HepG2 (cell line): Measurements from ENCODE around the gene OR2T8.

Experiments
- JUND ChIP-seq: sonication (generic); formaldehyde crosslinking; IDR thresholded peaks from 2 replicates; pipeline ENCODE4 v1.8.0; 2022; ENCODE audit warnings: mild to moderate bottlenecking, missing genetic modification reagents
- POLR2A ChIP-seq, 2 experiments: IDR thresholded peaks; 2 replicates each; pipeline ENCODE4 v1.6.1; 2011; ENCODE audit warnings: low read depth in 2 of 2, low read length in 2 of 2, mild to moderate bottlenecking in 1 of 2, moderate library complexity in 1 of 2; ENCODE audit not compliant: insufficient read depth in 1 of 2
- POLR2AphosphoS5 ChIP-seq: IDR thresholded peaks from 2 replicates; pipeline ENCODE4 v1.6.1; 2012; ENCODE audit warnings: low read depth, low read length
- RFX5 ChIP-seq: IDR thresholded peaks from 2 replicates; pipeline ENCODE4 v1.6.1; 2011; ENCODE audit warnings: low read depth, low read length, improper control_type of control experiment
- SOX6 ChIP-seq, 2 experiments: fragments of 450-650 bp in 1 of 2; sonication (generic) in 1 of 2; formaldehyde crosslinking in 1 of 2; IDR thresholded peaks; 2 replicates each; pipeline versions ENCODE4 v1.4.0 to v1.6.1; 2017 to 2020; ENCODE audit warnings: antibody characterized with exemption in 1 of 2, mild to moderate bottlenecking in 1 of 2, missing genetic modification reagents in 1 of 2
- TCF7 ChIP-seq: sonication (generic); IDR thresholded peaks from 2 replicates; pipeline ENCODE4 v1.6.1; 2016; ENCODE audit warnings: antibody characterized with exemption, low read depth
- ZNF256 ChIP-seq: sonication (generic); formaldehyde crosslinking; conservative IDR thresholded peaks from 2 replicates; pipeline ENCODE4 v1.4.0; 2020; ENCODE audit warnings: missing genetic modification reagents
- ZNF274 ChIP-seq: sonication (generic); formaldehyde crosslinking; IDR thresholded peaks from 2 replicates; pipeline ENCODE4 v1.5.1; 2020; ENCODE audit warnings: mild to moderate bottlenecking, missing genetic modification reagents
- ZNF660 ChIP-seq: sonication (generic); formaldehyde crosslinking; IDR thresholded peaks from 2 replicates; pipeline ENCODE4 v1.5.1; 2020; ENCODE audit warnings: mild to moderate bottlenecking, low read depth, missing genetic modification reagents, borderline replicate concordance
- ZNF792 ChIP-seq: IDR thresholded peaks from 2 replicates; pipeline ENCODE4 v1.6.1; 2016
- ZSCAN30 ChIP-seq: sonication (generic); formaldehyde crosslinking; IDR thresholded peaks from 2 replicates; pipeline ENCODE4 v1.5.0; 2020; ENCODE audit warnings: mild to moderate bottlenecking, missing genetic modification reagents
- TF ChIP-seq, protein P1 (sequence below): sonication (generic); formaldehyde crosslinking; IDR thresholded peaks from 2 replicates; pipeline ENCODE4 v1.4.0; 2020; ENCODE audit warnings: mild to moderate bottlenecking, missing genetic modification reagents
- TF ChIP-seq, protein P2 (sequence below): sonication (generic); formaldehyde crosslinking; IDR thresholded peaks from 2 replicates; pipeline ENCODE4 v1.4.0; 2020; ENCODE audit warnings: missing genetic modification reagents
- TF ChIP-seq, protein P3 (sequence below): sonication (generic); formaldehyde crosslinking; IDR thresholded peaks from 2 replicates; pipeline ENCODE4 v1.5.0; 2020; ENCODE audit warnings: mild to moderate bottlenecking, missing genetic modification reagents, moderate library complexity

DNA sequence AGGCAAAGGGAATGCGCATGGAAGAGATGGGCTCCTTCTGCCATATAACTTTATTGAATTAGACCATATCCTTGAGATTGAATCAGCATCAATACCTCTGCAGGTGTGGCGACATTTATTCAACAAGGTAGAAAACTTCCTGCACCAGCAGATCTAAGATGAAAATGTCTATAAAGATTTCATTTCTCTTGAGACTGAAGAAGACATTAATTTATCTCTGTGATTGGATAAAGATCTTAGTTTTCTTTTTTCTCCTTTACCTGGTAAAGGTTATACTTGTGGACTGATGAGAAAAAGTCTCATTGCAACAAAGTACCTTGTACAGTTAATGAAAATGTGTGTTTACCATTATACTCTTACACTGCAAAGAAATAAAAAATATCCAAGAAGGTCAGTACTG, at the start of gene OR2T8:
- TF ChIP-seq ZNF256 (CRISPR knock-in tag) (no peak), ZNF660 (CRISPR knock-in tag) (no peak), RFX5 (no peak), JUND (CRISPR knock-in tag) (no peak), ZSCAN30 (CRISPR knock-in tag) (no peak), POLR2A (IDR thresholded peaks at IDR 0.05; ENCODE audit: insufficient read depth in 1 of 2, low read depth in 2 of 2, low read length in 2 of 2) (no peak), ZNF792 (CRISPR knock-in tag) (no peak), ZNF274 (CRISPR knock-in tag) (no peak), POLR2AphosphoS5 (no peak), SOX6 (IDR thresholded peaks at IDR 0.05) (no peak), SOX6 (CRISPR knock-in tag; IDR thresholded peaks at IDR 0.05) (no peak), TCF7 (no peak)
- TF ChIP-seq, protein P1, sequence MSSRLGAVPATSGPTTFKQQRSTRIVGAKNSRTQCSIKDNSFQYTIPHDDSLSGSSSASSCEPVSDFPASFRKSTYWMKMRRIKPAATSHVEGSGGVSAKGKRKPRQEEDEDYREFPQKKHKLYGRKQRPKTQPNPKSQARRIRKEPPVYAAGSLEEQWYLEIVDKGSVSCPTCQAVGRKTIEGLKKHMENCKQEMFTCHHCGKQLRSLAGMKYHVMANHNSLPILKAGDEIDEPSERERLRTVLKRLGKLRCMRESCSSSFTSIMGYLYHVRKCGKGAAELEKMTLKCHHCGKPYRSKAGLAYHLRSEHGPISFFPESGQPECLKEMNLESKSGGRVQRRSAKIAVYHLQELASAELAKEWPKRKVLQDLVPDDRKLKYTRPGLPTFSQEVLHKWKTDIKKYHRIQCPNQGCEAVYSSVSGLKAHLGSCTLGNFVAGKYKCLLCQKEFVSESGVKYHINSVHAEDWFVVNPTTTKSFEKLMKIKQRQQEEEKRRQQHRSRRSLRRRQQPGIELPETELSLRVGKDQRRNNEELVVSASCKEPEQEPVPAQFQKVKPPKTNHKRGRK (CRISPR knock-in tag) = no peak
- TF ChIP-seq, protein P2, sequence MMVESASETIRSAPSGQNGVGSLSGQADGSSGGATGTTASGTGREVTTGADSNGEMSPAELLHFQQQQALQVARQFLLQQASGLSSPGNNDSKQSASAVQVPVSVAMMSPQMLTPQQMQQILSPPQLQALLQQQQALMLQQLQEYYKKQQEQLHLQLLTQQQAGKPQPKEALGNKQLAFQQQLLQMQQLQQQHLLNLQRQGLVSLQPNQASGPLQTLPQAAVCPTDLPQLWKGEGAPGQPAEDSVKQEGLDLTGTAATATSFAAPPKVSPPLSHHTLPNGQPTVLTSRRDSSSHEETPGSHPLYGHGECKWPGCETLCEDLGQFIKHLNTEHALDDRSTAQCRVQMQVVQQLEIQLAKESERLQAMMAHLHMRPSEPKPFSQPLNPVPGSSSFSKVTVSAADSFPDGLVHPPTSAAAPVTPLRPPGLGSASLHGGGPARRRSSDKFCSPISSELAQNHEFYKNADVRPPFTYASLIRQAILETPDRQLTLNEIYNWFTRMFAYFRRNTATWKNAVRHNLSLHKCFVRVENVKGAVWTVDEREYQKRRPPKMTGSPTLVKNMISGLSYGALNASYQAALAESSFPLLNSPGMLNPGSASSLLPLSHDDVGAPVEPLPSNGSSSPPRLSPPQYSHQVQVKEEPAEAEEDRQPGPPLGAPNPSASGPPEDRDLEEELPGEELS (CRISPR knock-in tag) = no peak
- TF ChIP-seq, protein P3, sequence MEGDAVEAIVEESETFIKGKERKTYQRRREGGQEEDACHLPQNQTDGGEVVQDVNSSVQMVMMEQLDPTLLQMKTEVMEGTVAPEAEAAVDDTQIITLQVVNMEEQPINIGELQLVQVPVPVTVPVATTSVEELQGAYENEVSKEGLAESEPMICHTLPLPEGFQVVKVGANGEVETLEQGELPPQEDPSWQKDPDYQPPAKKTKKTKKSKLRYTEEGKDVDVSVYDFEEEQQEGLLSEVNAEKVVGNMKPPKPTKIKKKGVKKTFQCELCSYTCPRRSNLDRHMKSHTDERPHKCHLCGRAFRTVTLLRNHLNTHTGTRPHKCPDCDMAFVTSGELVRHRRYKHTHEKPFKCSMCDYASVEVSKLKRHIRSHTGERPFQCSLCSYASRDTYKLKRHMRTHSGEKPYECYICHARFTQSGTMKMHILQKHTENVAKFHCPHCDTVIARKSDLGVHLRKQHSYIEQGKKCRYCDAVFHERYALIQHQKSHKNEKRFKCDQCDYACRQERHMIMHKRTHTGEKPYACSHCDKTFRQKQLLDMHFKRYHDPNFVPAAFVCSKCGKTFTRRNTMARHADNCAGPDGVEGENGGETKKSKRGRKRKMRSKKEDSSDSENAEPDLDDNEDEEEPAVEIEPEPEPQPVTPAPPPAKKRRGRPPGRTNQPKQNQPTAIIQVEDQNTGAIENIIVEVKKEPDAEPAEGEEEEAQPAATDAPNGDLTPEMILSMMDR (CRISPR knock-in tag) = no peak
